G401.6 (cell line): ENCODE data around the gene NPIPB8.
"Not testable (repeated sequence)": the region's sequence is repeated elsewhere in the genome, so short reads cannot be mapped to it uniquely, and the experiment has no call there.

Source experiments
- FAIRE-seq: peaks from 2 replicates; lab custom pipeline; 2012; peaks lifted over from hg19 to GRCh38; lab: Jason Lieb, UNC

NPIPB8 gene

DNA sequence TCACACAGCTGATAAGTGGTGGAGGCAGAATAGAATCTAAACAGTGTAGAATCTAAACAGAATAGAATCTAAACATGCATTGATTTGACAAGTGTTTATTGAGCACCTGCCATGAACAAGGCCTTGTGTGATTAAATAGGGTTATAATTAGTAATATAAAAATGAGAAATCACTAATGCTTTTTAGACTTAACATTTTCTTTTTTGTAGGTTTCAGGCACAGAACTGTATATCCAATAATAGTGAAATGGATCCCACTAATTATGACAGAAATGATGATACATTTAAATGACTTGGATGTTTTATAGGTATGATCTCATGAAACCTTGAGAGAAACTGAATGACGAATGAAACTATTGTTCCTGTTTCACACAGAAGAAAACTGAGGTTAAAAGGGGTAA lies at the start of gene NPIPB8:
Gene NPIPB8, plus strand, starts transcription at position 301 of the 400 bp plus-strand sequence. CDS start 296 bp downstream, outside the sequence.
- not testable (repeated sequence) for FAIRE-seq

DNA sequence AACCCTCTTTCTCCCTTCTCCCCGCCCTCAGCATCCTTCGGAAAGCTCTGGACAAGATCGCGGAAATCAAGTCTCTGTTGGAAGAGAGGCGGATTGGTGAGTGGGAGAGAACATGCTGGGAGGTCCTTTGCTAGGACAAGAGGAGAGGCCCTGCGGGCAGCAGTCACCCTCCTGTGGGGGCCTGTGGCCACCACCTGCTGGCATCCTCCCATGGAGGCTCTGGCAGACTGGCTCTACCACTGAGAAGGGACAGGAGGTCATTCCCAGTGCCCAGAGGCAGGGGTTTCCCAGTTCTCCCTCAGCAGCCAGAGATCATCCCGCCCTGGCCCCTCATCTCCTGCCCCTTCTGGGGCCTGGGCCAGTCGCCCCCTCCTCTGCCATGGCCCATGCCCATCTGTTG lies 48.8 kb upstream of the NPIPB8 start:
- FAIRE-seq = no peak

DNA sequence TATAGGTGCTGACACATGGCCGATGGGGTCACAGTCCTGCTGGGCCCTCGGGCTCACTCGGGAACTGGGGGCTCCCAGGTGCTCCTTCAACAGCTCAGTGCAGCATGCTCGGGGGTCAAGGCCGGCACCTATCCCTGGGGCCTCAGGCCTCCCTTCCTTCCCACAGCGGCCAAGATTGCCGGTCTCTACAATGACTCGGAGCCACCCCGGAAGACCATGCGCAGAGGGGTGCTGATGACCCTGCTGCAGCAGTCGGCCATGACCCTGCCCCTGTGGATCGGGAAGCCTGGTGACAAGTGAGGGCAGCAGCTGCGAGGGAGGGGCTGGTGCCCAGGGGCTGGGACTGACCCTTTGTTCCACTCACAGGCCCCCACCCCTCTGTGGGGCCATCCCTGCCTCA lies 47.9 kb upstream of the NPIPB8 start:
- no peak for FAIRE-seq

DNA sequence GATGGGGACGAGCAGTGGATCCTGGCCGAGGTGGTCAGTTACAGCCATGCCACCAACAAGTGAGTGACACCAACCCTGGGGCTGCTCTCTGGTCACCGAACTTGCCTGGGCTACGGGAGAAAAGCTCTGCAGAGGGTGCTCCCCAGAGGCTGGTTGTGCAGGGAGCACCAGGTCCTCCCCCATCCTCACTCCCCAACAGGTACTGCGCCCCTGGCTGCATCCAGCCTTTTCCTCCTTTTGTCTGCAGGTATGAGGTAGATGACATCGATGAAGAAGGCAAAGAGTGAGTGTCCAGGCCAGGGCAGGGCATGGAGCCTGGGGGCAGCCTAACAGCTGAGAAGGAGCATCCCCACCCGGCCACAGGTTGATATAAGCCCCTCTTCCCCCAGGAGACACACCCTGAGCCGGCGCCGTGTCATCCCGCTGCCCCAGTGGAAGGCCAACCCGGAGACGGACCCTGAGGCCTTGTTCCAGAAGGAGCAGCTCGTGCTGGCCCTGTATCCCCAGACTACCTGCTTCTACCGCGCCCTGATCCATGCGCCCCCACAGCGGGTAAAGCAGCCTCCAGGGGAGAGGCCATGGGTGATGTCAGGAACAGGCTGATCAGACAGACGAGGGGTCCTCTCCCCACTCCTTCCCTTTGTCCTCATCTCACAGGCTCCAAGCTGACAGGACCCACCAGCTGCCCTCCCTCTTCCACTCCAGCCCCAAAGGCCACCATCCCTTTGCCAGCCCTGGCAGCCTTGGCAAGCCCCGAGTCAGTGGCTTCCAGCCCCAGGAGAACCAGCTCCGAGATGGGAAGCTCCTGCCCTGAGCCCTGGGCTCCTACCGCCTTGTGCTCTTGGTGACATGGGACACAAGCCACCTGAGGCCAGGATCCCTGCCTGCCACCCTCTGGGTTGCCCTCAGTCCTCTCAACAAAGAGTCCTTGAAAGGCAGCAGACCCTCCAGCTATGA lies 47.2 kb upstream of the NPIPB8 start:
- no peak for FAIRE-seq

DNA sequence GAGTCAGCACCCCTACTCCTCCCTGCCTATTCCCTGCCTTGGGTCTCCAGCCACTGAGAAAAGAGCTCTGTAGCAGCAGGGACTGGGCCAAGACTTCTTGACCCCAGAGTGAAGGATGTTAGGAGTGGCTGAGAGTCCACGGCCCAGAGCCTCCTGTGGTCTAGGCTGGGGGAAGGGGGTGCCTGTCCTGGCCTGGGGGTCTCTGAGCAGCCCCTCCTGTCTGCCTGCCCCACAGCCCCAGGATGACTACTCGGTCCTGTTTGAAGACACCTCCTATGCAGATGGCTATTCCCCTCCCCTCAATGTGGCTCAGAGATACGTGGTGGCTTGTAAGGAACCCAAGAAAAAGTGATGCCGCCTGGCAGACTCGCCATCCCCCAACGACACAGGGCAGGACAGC lies 46.5 kb upstream of the NPIPB8 start:
- FAIRE-seq = no peak

DNA sequence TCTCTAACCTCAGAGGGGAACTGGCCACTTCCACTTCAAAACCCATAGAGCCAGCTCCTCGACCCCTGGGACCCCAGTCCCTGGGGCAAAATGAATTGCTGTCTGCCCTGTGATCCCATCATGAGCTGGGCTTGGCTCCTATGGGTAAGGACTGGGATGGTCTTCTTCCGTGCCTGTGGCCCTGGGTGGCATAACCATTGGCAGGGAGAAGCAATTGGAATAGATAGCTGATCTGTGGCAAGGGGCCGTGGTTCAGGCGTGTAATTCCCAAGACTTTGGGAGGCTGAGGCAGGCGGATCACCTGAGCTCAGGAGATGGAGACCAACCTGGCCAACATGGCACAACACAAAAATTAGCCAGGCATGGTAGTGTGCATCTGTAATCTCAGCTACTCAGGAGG lies 45.4 kb upstream of the NPIPB8 start:
- no peak for FAIRE-seq

DNA sequence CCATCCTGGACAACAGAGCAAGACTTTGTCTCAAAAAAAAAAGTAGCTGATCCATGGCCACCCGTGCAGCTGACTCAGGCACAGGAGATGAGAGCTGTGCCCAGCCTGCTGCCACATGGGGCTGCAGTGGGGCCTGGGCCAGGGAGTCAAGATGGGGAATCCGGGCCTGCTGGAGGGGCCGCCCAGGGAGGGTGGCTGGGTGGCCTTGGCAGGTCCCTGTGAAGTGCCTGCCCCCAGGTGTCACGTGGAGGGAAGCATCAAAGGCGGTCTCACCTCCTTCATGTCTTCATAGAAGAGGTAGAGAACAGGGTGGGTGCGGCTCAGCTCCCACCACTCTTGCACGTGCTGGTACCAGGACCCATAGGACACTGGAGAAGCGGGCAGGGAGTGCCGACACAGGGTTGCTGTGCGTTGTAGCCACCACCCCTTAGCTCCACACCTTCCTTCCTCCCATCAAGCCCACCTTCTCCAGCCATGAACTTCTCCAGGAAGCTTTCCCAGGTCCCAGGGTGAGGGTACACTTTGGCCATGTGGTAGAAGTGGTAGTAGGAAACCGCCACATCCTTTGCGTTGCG lies 44.8 kb upstream of the NPIPB8 start:
- no peak for FAIRE-seq

DNA sequence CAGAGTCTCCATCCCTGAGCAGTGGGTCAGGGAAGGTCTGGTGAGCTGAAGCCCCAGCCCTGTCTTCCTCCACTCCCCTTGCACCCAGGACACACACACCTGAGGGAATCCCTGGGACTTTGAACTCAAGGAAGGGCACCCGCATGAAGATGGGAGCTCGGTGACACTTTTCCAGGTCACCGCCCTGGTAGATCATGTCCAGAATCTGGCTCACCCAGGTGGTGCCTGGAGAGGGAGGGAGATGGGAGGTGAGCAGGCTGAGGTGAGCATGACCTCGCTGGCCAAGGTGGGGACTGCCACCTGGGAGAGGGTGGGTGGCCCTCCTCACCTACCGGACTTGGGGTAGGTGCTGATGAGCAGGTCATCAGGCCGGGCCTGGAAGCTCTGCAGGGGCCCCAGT lies 42.4 kb upstream of the NPIPB8 start:
- not testable (repeated sequence) for FAIRE-seq

DNA sequence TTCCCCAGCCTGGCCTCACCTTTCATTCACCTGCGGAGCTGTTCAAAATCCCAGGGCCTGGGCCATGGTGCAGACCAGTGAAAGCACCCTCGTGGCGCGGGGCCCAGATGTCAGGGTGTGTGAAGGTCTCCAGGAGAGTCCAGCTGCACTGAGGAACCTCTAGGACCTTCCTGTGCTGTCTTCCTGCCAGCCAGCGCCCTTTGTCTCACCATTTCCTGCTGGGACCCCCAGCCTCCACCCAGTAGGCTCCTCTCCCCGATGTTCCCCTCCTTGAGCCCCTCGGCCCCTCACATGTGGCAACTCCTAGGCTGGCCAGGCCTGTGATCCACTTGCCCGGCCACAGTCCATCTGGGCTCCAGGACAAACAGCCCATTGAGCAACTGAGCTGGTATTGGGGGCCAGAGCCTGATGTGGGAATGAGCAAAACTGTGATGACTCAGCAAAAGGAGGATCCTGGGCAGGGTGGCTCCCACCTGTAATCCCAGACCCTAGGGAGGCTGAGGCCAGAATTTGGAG lies 41.7 kb upstream of the NPIPB8 start:
- FAIRE-seq = no peak

DNA sequence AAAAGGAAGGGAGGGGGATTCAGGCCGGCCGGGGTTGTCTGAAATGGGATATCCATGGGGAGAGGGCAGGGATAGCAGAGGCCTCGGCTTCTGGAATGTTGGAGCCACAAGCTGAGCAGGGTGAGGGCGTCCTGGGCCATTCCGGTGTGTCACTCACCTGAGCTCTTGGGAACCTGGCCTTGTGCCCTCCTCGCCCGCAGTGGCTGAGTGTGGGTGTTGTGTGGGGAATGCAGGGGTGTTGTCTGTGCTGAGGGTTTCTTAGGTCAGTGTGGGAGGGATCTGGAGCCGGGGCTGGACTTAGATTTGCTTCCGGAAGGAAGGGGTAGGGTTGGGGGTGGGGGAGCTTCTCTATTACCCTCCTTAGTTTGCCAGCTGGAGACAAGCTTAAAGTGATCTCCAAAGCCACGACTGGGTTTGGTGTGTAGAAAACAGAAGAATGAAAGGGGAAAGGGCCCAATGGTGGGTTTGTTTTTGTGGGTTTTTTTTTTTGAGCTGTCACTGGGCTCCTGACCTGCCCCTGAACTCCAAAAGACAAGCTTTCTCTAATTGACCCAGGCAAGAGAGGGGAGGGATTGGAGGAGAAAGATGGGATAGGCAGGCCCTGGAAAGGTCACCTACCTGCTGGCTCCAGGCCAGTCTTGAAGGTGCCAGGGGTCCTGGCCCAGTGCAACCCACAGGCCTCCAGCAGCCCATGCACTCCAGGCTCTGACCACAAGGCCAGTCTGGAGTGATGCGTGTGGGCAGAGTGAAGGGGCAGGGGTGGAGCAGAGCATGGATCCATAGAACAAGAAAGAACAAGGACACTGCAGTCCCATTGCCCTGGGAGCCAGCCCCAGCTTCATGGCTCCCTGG lies 40.8 kb upstream of the NPIPB8 start, which contains the start of gene SULT1A2:
Gene SULT1A2, minus strand, starts transcription at position 211 of the 852 bp plus-strand sequence. CDS start 1,120 bp downstream, outside the sequence.
- FAIRE-seq = no peak

DNA sequence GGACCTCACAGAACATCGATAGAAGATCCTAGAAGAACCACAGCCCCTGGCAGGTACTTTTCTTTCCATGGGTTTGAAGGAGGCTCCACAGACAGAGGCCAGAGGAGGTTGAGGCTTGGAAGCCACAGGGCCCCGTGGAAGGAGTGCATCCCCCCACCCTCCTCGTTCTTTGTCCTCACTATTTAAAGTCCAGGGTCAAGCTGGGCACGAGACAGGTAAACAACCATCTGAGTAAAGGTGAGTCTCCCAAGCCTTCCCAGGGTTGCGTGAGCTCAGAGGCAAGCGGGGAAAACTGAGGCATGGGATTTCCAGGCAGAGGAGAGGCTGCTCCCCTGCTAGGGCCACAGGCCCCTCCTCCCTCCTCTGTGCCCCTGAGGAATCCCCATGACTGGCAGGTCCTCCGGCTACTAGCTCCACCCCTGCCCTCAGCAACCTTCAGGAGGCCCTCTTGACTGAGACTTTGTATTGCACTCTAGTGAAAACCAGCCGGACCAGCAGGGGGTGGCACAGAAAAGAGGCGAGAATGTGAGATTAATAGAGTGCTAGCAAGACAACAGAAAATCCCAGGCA lies 40.1 kb upstream of the NPIPB8 start:
- FAIRE-seq = no peak

DNA sequence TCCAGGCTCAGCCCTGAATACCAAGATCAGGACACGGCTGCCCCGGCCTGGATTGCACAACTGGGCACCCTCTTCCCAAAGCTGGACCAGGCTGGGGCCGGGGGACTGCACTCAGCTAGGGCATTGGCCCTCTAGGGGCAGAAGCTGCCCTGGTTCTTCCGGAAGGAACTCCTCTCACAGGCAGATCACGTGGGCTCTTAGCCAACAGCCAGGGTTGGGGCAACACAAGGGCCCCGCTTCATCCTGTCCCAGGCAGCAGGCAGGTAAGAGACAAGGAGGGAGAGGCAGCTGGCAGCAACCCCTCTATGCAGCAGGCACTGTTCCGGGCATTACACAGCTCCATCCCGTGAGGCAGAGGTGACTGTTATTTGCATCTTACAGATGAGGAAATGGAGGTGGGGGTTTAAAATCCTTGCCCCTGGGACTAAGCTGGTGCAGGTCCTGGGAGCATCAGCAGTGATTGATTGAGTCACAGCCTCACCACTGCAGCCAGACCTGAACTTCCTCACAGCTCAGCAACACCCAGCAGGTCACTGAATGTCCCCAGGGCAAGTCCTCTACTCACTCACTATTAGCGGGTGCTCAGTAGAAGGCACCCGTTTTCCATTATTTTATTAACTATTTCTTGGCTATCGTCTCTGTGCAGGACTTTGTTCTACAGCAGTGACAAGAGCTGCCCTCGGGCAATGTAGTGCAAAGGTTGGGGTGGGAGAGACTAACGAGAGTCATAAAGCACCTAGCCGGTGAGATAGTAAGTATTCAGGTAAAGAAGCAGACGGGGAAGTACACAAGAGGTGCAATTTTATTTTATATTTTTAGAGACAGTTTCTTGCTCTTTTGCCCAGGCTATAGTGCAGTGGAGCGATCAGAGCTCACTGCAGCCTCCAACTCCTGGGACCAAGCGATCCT lies 38.2 kb upstream of the NPIPB8 start:
- not testable (repeated sequence) for FAIRE-seq

DNA sequence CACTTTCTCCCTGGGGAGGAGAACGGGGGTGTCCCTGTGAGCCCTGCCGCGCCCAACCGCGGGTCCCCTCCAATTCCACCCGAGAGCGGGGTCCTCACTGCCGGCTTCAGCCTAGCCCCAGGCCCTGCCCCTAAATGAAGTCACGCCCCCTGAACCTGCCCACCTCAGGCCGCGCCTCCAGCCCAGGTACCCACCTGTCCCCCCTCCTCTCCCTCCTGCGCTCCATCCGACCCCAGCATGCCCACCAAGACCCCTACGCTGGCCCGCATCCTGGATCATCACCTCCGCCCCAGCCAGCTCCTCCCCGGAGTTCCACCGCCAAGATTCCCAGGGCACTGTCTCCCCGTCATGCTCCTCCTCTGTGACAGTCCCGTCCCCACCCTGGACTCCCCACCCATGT lies 36.9 kb upstream of the NPIPB8 start:
- not testable (repeated sequence) for FAIRE-seq

DNA sequence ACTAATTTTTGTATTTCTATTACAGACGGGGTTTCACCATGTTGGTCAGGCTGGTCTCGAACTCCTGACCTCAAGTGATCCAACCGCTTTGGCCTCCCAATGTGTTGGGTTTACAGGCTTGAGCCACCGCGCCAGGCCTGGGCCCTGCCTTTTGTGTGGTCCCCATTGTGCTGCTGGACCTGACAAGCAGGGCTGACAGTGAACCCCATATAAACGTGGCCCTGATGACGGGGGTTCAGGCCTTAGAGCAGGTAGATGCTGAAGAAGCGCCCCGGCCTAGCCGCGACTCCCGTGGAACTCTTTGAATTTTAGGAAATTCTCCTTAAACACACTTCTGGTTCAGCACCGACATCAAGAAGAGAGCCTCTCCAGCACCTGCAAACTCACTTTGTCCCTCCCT lies 36.3 kb upstream of the NPIPB8 start:
- not testable (repeated sequence) for FAIRE-seq

DNA sequence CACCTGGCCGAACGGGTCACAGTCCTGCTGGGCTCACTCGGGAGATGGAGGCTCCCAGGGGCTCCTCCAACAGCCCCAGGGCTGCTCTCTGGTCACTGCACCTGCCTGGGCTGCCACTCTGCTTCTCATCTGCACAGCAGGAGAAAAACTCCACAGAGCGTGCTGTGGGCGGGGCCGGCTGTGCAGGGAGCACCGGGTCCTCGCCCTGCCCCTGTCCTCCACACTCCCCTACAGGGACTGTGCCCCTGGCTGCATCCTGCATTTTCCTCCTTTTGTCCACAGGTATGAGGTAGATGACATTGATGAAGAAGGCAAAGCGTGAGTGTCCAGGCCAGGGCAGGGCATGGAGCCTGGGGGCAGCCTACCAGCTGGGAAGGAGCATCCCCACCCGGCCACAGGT lies 35.8 kb upstream of the NPIPB8 start:
- not testable (repeated sequence) for FAIRE-seq

DNA sequence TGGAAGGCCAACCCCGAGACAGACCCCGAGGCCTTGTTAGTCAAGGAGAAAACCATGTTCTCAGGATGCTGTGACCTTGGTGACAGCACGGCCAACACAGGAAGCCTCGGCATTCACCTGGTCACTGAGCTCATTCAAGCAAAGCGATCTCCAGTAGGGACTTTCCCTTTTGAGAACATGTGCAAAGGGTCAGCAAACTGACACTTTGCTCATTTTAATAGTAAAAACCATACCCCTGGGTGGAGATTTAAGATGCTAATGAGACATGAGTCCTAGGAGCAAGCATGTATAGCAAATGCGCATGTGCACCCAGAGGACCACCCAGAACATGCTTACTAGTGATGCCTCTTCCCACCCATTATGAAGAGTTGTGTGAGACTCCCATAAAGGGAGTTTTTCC lies 35.3 kb upstream of the NPIPB8 start:
- FAIRE-seq = no peak

DNA sequence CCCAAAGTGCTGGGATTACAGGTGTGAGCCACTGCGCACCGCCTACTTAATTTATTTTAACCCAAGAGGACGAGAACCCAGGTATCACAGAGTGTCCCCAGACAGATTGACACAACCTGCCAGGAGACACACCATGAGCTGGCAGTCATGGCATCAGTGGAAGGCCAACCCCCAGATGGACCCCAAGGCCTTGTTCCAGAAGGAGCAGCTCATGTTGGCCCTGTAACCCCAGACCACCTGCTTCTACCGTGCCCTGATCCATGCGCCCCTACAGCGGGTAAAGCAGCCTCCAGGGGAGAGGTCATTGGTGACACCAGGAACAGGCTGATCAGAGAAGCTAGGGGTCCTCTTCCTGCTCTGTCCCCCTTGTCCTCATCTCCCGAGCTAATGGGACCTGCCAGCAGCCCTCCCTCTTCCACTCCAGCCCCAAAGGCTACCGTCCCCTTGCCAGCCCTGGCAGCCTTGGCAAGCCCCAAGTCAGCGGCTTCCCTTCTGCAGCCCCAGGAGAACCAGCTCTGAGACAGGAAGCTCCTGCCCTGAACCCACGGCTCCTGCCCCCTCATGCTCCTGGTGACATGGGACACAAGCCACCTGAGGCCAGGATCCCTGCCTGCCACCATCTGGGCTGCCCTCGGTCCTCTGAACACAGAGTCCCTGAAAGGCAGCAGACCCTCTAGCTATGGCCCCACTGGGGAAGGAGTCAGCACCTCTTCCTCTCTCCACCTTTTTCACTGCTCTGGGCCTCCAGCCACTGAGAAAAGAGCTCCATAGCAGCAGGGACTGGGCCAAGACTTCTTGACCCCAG lies 34.3 kb upstream of the NPIPB8 start:
- FAIRE-seq = no peak

DNA sequence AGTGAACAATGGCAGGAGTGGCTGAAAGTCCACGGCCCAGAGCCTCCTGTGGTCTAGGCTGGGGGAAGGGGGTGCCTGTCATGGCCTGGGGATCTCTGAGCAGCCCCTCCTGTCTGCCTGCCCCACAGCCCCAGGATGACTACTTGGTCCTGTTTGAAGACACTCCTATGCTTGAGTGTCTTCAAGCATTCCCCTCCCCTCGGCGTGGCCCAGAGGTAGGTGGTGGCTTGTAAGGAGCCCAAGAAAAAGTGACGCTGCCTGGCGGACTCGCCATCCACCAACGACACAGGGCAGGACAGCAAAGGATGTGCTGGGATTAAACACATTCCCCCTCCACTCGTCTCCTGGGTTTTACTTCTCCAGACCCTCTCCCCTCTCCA lies 33.7 kb upstream of the NPIPB8 start:
- no peak for FAIRE-seq

DNA sequence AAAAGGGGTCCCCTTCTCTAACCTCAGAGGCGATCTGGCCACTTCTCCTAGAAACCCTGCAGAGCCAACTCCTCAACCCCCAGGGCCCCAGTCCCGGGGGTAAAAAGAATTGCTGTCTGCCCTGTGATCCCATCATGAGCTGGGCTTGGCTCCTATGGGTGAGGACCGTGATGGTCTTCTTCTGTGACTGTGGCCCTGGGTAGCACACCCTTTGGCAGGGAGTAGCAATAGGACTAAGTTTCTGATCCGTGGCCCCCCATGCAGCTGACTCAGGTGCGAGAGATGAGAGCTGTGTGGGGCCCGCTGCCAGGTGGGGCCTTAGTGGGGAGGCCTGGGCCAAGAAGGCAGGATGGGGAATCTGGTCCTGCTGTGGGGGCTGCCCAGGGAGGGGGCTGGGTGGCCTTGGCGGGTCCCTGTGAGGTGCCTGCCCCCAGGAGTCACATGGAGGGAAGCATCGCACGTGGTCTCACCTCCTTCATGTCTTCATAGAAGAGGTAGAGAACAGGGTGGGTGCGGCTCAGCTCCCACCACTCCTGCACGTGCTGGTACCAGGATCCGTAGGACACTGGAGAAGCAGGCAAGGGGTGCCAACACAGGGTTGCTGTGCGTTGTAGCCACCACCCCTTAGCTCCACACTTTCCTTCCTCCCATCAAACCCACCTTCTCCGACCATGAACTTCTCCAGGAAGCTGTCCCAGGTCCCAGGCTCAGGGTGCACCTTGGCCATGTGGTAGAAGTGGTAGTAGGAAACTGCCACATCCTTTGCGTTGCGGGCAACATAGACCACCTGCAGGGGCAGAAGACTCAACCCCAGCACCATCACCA lies 31.4 kb upstream of the NPIPB8 start:
- FAIRE-seq = no peak
